GM18511 (cell line): ENCODE results near the gene COPZ1.
"Not testable (repeated sequence)": the region's sequence is repeated elsewhere in the genome, so short reads cannot be mapped to it uniquely, and the experiment has no call there.

Experiments used
- ATAC-seq: cut with Tn5 transposase; IDR thresholded peaks from one replicate; pipeline ENCODE4 v1.9.1; 2021; ENCODE audit warnings: mild to moderate bottlenecking, moderate library complexity; ENCODE audit not compliant: unreplicated experiment

COPZ1 gene

GRCh38 chr12:54324617-54325441 is at the start of gene COPZ1:
TSS of gene COPZ1 (plus strand) at chr12:54325131. CDS start at chr12:54325164, 33 bp downstream.
- ATAC-seq, result peak; percentile 99

- ATAC-seq, result no peak
Observed at GRCh38 chr12:54276368-54276767, 48.6 kb upstream of the COPZ1 start.

- ATAC-seq, result no peak
Observed at GRCh38 chr12:54277823-54278276, 47.1 kb upstream of the COPZ1 start.

- no peak for ATAC-seq
Observed at GRCh38 chr12:54279227-54279631, 45.7 kb upstream of the COPZ1 start.

- peak; percentile 74 for ATAC-seq
Observed at GRCh38 chr12:54279632-54280467, 45.1 kb upstream of the COPZ1 start, which contains the start of gene CBX5. TSS of gene CBX5 (minus strand) at chr12:54280122. CDS start at chr12:54257650, 22,472 bp downstream.

GRCh38 chr12:54280468-54281260 is 44.3 kb upstream of the COPZ1 start, which contains the start of gene HNRNPA1:
TSS of gene HNRNPA1 (plus strand) at chr12:54280726. CDS start at chr12:54280808, 82 bp downstream.
- ATAC-seq, result peak; percentile 91

- ATAC-seq, result not testable (repeated sequence)
Observed at GRCh38 chr12:54281261-54281638, 43.7 kb upstream of the COPZ1 start.

GRCh38 chr12:54281694-54282093 is 43.2 kb upstream of the COPZ1 start:
- not testable (repeated sequence) for ATAC-seq

- ATAC-seq, result no peak
Observed at GRCh38 chr12:54282949-54283593, 41.9 kb upstream of the COPZ1 start.

GRCh38 chr12:54284070-54284780 is 40.7 kb upstream of the COPZ1 start:
- ATAC-seq, result not testable (repeated sequence)

GRCh38 chr12:54285150-54286041 is 39.5 kb upstream of the COPZ1 start:
- no peak for ATAC-seq

- no peak for ATAC-seq
Observed at GRCh38 chr12:54286042-54287030, 38.6 kb upstream of the COPZ1 start.

GRCh38 chr12:54287261-54288157 is 37.4 kb upstream of the COPZ1 start:
- no peak for ATAC-seq

GRCh38 chr12:54292083-54292930 is 32.6 kb upstream of the COPZ1 start:
- ATAC-seq, result no peak

GRCh38 chr12:54292931-54293241 is 32.0 kb upstream of the COPZ1 start:
- ATAC-seq, result no peak
